ENCODE measurements around the gene TMEM131L. TPM values are rescaled to one million over a fixed set of nuclear protein-coding genes. Genes with fewer than 3 reads are reported as not detected.
"Not testable (repeated sequence)": the region's sequence is repeated elsewhere in the genome, so short reads cannot be mapped to it uniquely, and the experiment has no call there.

Gene TMEM131L
- polyA plus RNA-seq, 3 donors = 25.3 to 29.6 (median 28.7) TPM

DNA sequence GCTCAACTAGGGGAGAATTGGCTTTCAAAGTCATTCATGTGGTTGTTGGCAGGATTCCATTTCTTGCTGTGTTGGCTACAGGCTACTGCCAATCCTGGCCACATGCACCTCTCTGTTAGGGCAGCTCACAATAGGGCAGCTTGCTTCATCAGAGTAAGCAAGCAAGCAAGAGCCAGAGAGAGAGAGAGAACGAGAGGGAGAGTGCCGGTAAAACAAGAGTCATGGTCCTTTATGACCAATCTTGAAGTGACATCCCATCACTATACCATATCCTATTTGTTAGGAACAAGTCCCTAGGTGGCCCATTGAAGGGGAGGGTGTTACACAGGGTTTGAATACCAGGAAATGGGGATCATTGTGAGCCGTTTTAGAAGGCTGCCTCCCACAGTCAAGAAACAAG lies 185.0 kb downstream of the TMEM131L start:
- DNase-seq (ENCODE audit: extremely low read depth in 1 of 11, low read depth in 9 of 11, low spot score in 4 of 11) = no peak

DNA sequence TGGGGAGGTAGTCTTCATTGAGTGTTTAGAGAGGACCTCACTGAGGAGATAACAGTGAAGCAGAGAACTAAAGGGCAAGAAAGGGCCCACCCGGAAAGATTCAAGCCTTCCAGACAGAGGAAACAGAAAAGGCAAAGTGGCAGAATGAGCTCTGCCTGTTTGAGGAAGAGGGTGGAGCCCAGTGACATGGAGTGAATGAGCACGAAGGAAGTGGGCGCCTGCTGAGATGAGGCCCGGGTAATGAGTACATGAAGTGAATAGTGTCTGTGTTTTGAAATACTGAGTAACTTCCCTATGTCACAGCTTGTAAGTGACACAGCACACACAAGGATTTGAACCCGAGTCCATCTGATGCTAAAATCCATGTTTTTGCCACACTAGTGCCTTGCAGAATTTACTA lies 185.4 kb downstream of the TMEM131L start:
- DNase-seq (ENCODE audit: extremely low read depth in 1 of 11, low read depth in 9 of 11, low spot score in 4 of 11) = no peak

DNA sequence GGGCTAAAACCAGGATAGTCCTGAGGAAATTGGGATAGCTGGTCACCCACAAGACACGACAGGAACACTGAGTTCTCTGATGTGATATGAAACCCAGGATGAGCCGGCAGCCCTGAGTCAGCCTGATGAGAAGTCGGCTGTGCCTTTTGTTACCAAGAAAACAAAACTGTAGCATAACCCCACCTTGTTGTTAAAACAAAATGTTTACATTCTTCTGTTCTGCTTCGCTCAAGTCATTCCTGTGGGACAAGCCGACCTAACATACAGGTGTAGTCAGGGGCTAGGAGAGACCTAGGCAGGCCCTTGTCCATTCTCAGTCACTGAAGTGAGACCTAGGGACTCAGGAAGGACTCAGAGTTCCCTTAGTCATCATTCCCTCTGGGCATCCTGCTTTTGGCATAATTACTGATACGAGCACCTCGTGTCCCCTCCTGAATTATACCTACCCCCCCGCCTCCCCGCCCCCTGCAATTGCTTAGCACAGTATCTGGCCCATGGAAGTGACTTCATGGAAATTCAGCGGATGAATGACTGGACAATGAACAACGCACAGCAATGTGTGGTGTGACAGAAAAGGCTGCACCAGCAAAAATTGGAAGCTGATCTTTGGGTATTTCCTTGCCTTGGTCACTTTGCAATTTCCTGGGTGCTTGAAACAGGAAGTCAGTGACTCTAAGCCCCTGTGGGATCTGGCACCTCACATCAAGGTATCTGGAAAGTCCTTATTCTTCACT lies 186.1 kb downstream of the TMEM131L start:
- no peak for DNase-seq (ENCODE audit: extremely low read depth in 1 of 11, low read depth in 9 of 11, low spot score in 4 of 11)

DNA sequence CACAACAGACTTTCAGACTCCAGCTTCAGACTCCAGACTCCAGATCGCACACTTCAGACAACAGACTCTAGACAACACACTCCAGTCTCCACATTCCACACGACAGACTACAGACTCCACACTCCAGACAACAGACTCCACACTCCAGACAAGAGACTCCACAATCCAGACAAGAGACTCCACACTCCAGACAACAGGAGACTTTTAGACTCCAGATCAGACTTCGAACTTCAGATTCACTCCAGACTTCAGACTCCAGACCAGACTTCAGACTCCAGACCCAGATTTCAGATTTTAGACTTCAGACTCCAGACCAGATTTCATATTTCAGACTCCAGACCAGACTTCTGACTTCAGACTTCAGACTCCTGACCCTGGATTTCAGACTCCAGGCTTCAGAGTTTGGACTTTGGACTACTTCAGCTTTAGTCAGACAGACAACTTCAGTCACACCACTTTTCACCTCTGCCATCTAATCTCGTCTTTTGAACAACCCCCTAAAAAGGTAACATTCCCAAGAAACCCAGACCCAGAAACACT lies 188.9 kb downstream of the TMEM131L start:
- DNase-seq (ENCODE audit: extremely low read depth in 1 of 11, low read depth in 9 of 11, low spot score in 4 of 11) = no peak

DNA sequence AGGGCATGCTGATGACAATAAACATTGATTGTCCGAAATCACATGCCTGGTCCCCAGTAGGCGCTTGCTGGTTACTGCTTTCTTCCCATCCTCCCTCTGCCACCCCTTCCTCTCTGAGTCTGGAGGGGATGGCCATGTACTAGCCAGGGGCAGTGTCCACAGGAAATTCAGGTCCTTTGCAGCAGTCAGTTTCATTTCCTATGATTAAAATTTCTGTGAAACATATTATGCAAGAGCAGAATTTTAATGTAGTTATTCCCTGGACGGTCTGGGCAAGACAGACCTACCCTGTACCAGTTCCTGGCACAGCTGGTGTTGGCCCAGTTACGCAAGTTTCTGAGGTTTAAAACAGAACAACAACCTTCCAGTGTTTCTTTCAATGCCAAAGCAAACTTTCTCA lies 189.8 kb downstream of the TMEM131L start:
- no peak for DNase-seq (ENCODE audit: extremely low read depth in 1 of 11, low read depth in 9 of 11, low spot score in 4 of 11)

DNA sequence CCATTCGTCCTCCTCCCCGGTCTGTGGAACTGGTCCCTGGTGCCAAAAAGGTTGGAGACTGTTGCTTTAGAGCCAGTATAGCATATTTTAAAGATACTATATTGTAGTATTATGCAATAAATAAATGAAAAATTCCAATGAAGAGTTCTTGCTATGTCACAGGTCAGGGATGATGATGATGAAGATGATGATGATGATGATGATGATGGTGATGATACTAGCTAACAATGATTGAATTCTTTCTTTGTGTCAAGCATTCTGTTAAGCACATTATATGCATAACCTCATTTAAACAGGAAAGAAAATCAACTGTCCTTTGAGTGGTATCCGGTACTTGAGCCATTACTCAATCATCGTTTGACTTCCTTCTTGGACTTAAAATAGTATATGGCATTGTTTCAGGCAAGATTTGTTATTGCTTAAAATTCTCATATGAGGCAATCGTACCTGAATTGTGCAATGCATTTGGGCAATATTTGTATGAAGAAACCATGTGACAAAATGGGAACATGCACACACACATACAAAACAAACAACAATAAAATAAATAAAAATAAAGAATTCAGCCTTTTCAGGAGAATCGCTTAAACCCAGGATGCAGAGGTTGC lies 195.2 kb downstream of the TMEM131L start:
- no peak for DNase-seq (ENCODE audit: extremely low read depth in 1 of 11, low read depth in 9 of 11, low spot score in 4 of 11)

DNA sequence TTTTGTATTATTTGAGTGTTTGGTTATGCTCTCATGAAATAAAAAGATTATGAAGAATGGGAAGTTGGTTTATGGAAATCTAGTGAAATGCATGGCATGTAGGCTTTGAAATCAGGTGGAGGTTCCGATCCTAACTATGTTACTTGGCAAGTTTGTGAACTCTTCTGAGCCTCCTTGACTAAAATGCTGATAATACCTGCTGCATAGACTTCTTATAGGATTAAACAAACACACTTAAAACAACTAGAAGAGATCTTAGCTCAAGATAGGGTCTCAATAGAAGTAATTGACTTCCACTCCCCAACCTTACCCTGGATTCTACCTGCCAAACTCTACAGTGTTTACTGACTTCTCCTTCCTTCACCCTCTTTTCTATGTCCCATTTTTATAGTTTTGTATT lies 195.7 kb downstream of the TMEM131L start:
- DNase-seq (ENCODE audit: extremely low read depth in 1 of 11, low read depth in 9 of 11, low spot score in 4 of 11) = no peak

DNA sequence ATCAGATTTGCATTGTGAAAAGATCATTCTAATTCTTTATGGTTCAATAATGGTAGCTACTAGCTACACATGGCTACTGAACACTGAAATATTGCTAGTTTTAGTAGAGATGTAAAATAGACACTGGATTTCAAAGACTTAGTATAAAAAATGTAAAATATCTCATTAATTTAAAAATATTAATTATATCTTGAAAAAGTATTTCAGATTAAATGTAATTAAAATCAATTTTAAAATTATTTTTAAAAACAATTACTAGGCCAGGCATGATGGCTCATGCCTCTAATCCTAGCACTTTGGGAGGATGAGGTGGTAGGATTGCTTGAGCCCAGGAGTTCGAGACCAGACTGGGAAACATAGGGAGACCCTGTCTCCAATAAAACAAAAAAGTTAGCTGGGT lies 197.5 kb downstream of the TMEM131L start:
- DNase-seq (ENCODE audit: extremely low read depth in 1 of 11, low read depth in 9 of 11, low spot score in 4 of 11) = no peak

DNA sequence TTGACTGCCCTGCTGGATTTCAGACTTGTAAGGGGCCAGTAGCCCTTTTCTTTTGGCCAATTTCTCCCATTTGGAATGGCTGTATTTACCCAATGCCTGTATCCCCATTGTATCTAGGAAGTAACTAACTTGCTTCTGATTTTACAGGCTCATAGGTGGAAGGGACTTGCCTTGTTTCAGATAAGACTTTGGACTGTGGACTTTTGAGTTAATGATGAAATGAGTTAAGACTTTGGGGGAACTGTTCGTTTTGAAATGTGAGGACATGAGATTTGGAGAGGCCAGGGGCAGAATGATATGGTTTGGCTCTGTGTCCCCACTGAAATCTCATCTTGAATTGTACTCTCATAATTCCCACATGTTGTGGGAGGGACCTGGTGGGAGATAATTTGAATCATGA lies 200.3 kb downstream of the TMEM131L start:
- not testable (repeated sequence) for DNase-seq (ENCODE audit: extremely low read depth in 1 of 11, low read depth in 9 of 11, low spot score in 4 of 11)

DNA sequence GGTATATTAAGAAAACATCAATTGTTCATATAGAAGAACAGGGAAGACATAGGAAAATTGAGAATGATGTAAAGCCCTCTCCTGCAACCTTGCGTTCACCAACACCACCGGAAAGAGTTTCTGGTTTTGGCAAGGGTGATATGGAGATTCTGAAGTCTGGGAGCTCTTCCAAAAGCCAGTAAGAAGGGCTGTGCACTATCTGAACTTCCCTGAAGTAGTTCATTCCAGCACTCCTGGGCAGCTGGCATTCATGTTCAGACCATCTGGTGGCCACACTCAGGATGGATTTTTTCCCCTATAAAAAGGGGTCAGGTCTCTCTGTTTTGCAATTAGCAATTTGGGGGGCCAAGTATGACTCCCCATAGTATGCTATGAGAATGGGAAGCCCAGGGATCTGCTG lies 202.5 kb downstream of the TMEM131L start:
- no peak for DNase-seq (ENCODE audit: extremely low read depth in 1 of 11, low read depth in 9 of 11, low spot score in 4 of 11)

DNA sequence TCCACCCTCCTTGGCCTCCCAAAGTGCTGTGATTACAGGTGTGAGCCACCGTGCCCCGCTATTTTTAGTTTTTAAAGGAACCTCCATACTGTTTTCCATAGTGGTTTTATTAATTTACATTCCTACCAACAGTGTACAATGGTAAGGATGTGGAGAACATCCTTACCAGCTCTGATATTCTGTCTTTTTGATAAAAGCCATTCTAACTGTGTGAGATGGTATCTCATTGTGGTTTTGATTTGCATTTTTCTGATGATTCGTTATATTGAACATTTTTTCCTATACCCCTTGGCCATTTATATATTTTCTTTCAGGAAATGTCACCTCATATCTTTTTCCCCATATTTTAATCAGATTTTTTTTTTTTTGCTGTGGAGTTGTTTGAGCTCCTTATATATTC lies 203.7 kb downstream of the TMEM131L start:
- DNase-seq (ENCODE audit: extremely low read depth in 1 of 11, low read depth in 9 of 11, low spot score in 4 of 11) = no peak

DNA sequence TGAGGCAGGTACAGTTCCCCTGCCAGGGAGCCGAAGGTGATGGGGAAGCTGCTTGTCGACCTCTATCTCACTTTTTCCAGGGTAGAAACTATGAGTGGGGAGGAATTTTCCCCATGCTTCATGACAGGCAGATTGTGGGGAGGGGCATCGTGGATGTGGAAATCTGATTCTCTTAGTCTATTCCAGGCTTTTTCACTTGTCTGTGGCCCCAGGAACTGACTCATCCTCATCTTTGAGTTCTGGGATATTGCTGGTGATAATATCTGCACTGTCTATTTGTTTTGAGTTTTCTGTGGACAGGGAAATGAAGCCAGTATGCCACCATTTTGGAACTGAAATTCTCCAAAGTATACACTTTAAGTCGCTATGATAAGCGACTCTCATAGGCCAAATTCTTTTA lies 210.3 kb downstream of the TMEM131L start:
- DNase-seq (ENCODE audit: extremely low read depth in 1 of 11, low read depth in 9 of 11, low spot score in 4 of 11) = no peak

DNA sequence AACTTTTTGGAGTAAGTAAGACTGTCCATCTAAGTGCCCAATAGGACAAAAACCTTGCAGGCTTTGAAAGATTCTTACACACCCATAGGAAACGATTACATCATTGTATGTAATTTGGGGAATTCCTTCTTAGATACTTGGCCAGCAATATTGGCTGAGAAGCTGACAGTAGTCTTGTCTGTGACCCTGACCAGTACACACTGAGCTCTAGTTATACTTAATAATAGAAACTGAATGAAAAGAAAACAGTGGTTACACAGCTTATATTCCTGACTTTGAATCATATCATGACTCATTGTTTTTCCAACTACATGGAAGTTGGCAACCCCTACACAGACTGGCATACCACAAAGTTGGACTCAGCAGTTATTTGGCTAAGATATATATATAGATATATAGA lies 210.8 kb downstream of the TMEM131L start:
- DNase-seq (ENCODE audit: extremely low read depth in 1 of 11, low read depth in 9 of 11, low spot score in 4 of 11) = no peak

DNA sequence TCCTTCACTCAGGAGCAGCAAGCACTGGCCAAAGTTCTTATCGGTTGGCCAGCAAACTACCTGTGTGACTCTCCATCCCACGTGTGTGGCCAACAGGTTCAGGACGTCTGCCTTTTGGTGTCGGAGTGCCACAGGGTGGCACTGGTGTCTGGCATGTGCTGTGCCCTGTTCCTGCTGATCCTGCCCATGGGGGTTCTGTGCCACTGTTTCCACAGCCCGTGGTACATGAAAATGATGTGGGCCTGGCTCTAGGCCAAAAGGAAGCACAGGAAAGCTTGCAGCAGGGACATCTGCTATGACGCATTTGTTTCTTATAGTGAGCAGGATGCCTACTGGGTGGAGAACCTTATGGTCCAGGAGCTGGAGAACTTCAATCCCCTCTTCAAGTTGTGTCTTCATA lies 213.3 kb downstream of the TMEM131L start:
- no peak for DNase-seq (ENCODE audit: extremely low read depth in 1 of 11, low read depth in 9 of 11, low spot score in 4 of 11)

DNA sequence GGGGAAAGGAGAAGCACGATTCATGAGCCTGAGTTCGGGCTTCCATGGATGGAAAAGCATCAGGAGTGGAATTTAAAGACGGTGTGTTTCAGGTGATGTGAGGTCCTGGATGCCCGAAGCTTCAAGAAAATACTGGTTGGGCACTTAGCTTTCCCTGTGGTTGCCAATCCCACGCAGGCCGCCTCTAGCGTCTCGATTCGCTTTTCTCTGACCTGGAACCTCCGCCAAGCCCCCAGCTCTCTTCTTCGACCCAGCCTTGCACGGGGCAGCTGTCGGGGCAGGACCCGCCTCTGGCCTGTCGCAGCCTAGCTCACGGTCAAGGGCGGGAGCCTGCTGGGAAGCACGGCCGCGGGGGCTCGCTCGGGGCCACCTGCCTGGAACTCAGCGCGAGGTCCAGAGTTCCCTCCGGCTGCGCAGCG lies 217.6 kb downstream of the TMEM131L start:
- peak in 1 of 11 donors; percentile 0 for DNase-seq (ENCODE audit: extremely low read depth in 1 of 11, low read depth in 9 of 11, low spot score in 4 of 11)

DNA sequence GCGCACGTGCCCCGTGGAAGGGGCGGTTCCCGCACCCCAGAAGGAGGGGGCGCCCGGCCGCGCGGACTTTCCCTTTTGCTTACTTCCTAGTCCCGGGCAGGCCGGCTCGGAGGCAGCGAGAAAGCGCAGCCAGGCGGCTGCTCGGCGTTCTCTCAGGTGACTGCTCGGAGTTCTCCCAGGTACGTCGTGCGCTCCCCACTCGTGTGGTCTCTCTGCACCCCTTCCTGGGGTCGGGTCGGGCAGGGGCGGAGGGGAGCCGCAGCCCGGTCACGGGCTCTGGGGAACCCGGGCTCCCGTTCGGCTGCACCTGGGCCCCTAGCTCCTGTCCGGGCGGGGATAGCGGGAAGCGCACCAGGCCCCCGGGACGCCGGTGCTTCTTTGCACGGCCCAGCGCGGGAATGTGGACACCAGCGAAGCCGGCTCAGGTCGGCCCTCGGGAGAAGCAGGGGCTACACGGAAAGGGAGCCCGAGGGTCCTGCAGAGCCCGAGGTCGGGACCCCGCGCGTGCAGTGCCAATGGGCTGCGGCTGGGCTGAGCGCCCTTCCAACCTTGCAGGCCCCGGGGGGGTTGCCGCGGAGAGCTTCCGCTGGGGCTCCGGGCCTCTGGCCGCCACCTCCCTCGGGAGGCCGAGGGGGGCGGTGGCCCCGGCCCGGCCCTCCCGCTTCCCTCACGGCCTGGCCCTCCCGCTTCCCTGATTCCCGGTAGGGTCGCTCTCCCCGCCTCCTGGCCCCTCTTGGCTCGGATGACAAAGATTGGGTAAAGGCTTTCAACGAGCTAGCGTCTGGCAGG lies 218.2 kb downstream of the TMEM131L start, which contains the start of gene TLR2:
Gene TLR2 (plus strand): TSS at position 99 of the 789 bp plus-strand sequence. CDS start 18,628 bp downstream, outside the sequence.
- peak in 9 of 11 donors; percentile 25 to 60 (median 43) for DNase-seq (ENCODE audit: extremely low read depth in 1 of 11, low read depth in 9 of 11, low spot score in 4 of 11)

DNA sequence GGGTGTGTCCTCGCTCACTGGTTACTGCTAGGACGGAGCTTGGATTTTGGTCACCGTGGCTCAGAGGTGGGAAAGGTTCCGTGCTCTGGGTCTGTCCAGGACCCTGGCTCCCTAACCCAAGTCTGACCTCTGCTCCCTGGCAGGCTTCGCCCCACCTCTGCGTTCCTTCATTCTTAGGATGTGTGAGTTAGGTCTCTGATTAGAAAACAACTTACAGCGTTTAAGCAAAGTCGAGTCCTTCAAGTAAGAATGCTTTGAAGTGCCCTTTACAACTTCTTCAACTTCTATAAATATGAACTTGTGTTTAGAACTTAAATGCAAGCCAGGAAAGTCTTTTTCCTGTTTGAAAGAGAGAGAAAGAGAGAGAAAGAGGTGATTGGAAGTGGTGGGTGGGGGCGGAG lies 218.8 kb downstream of the TMEM131L start:
- peak in 1 of 11 donors; percentile 8 for DNase-seq (ENCODE audit: extremely low read depth in 1 of 11, low read depth in 9 of 11, low spot score in 4 of 11)

Data from renal cortex interstitium (tissue), 11 donors.